Measurements from ENCODE around the gene PAGE5. TPM values are rescaled to one million over a fixed set of nuclear protein-coding genes. Genes with fewer than 3 reads are reported as not detected.

The PAGE5 gene
- total RNA-seq, 4 donors from 2014 or later, result not detected

DNA sequence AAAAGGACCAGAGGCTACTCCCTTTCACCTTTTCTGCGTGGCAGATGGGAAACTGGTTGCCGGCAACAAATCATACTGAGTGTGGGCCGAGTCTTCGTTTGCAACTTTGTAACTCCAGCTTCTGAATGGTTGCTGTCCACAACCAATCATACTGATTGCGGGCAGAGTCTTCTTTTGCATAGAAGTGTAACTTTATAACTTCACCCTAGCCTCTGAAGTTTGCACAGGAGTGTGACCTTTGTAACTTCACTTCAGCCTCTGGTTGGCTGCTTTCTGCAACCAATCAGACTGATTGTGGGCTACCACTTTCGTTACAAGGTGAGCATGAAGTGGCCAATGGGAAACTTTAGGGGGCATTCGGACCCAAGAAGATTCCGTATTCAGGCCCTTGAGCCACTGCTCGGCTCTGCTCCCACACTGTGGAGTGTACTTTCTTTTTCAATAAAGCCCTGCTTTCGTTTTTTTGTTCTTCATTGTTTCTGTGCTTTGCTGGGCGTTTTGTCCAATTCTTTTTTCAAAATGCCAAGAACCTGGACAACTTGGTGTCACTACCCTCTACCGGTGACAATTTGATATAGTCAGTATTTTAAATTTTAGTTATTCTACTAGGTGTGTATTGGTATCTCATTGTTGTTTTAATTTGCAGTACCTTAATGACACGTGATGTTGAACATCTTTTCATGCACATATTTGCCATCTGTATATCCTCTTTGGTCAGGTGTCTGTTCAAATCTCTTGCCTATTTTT is 9.0 kb upstream of the PAGE5 start:
- no peaks in the 10 kb centered on the region for H3K36me3 ChIP-seq
- H3K9me3 ChIP-seq, result no peaks in the 10 kb centered on the region
- 70% methylated on average over 13 of the region's 13 CpGs for WGBS

DNA sequence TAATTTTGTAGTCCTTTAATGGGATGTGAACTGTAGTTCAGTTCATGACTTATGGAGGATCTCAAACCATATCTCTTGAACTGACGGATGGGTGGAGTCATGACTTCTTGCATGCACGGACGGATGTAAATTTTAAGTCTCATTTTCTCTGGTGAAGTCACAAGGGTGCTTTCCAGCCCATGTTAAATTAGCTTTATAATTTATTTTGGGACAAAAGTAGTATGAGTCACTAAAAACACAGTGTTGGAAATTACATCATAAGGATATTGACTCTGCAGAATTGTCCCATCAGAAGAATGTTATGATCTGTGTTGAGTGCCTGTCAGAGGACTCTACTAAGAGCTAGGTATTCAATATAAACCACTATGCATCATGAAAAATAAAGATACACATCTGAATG is 6.8 kb upstream of the PAGE5 start:
- H3K36me3 ChIP-seq, result no peaks in the 10 kb centered on the region
- H3K27ac ChIP-seq, result no peak overlapping the region
- no peak for DNase-seq (ENCODE audit: low spot score in 2 of 2)
- TF ChIP-seq POLR2AphosphoS5 (IDR thresholded peaks at IDR 0.05) (no peak), POLR2A (IDR thresholded peaks at IDR 0.05) (no peak), EP300 (IDR thresholded peaks at IDR 0.05) (no peak)
- TF ChIP-seq, protein P1, sequence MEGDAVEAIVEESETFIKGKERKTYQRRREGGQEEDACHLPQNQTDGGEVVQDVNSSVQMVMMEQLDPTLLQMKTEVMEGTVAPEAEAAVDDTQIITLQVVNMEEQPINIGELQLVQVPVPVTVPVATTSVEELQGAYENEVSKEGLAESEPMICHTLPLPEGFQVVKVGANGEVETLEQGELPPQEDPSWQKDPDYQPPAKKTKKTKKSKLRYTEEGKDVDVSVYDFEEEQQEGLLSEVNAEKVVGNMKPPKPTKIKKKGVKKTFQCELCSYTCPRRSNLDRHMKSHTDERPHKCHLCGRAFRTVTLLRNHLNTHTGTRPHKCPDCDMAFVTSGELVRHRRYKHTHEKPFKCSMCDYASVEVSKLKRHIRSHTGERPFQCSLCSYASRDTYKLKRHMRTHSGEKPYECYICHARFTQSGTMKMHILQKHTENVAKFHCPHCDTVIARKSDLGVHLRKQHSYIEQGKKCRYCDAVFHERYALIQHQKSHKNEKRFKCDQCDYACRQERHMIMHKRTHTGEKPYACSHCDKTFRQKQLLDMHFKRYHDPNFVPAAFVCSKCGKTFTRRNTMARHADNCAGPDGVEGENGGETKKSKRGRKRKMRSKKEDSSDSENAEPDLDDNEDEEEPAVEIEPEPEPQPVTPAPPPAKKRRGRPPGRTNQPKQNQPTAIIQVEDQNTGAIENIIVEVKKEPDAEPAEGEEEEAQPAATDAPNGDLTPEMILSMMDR (IDR thresholded peaks at IDR 0.05), result no peak
- H3K27me3 ChIP-seq, result no peaks in the 10 kb centered on the region
- no peak overlapping the region for H3K4me3 ChIP-seq
- no peaks in the 10 kb centered on the region for H3K4me1 ChIP-seq
- 58% methylated on average over 3 of the region's 3 CpGs for WGBS
- H3K9me3 ChIP-seq, result no peaks in the 10 kb centered on the region

More for the DNA sequence above, 9.0 kb upstream of the PAGE5 start:
- TF ChIP-seq, protein P1 (IDR thresholded peaks at IDR 0.05), result no peak
- TF ChIP-seq POLR2AphosphoS5 (IDR thresholded peaks at IDR 0.05), result no peak
- TF ChIP-seq EP300 (IDR thresholded peaks at IDR 0.05), result no peak
- no peak for TF ChIP-seq POLR2A (IDR thresholded peaks at IDR 0.05)
- Histone ChIP-seq H3K4me1 (no peaks in the 10 kb centered on the region), H3K4me3 (no peak overlapping the region), H3K27me3 (no peaks in the 10 kb centered on the region), H3K27ac (no peak overlapping the region)
- DNase-seq (ENCODE audit: low spot score in 2 of 2), result no peak

DNA sequence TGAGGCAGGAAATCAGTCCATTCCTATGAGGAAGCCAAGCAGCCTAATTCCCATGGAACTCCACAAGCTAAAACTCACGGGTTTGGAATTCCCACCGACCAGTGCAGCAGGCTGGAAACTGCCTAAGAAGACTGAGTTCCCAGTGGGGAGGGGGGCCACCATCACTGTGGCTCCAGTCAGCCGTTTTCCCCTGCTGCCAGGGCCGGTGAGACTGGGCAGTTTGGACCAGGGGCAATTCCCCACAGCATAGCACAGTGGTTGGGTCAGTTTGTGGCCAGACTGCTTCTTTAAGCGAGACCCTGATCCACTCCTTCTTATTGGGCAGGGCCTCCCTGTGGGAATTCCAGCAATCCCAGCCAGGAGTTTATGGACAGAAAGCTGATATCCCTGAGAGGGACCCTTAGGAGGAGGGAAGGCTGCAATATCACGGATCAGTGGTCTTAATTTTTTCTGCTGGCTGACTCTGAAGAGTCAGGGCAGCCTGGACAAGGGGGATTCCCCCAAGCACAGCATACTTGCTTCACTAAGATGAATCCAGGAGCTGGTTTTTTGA is 20.7 kb downstream of the PAGE5 start:
- no peaks in the 10 kb centered on the region for H3K9me3 ChIP-seq
- H3K4me1 ChIP-seq, result no peaks in the 10 kb centered on the region
- H3K27ac ChIP-seq, result no peak overlapping the region
- no peaks in the 10 kb centered on the region for H3K27me3 ChIP-seq
- no peak overlapping the region for H3K4me3 ChIP-seq
- no peaks in the 10 kb centered on the region for H3K36me3 ChIP-seq
- WGBS, result 60% methylated on average over 5 of the region's 6 CpGs
- no peak for TF ChIP-seq POLR2A (IDR thresholded peaks at IDR 0.05)
- no peak for TF ChIP-seq POLR2AphosphoS5 (IDR thresholded peaks at IDR 0.05)
- TF ChIP-seq EP300 (IDR thresholded peaks at IDR 0.05), result no peak
- TF ChIP-seq, protein P1 (IDR thresholded peaks at IDR 0.05), result no peak
- DNase-seq (ENCODE audit: low spot score in 2 of 2), result no peak

DNA sequence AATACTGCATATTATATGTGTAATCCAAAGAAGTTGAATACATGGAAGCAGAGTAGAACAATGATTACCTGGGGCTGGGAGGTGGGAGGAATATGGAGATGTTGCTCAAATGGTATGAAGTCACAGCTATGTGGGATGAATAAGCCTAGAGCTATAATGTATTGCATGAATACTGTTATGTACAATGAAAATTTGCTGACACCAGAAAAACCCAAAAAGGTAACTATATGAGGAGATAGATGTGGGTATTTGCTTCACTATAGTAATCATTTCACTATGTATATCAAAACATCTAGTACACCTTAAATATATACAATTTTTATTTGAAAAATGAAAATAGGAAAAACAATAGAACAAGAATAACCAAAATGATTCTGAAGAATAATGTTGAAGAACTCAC is 33.4 kb downstream of the PAGE5 start:
- TF ChIP-seq, protein P1 (IDR thresholded peaks at IDR 0.05), result no peak
- H3K36me3 ChIP-seq, result no peaks in the 10 kb centered on the region

DNA sequence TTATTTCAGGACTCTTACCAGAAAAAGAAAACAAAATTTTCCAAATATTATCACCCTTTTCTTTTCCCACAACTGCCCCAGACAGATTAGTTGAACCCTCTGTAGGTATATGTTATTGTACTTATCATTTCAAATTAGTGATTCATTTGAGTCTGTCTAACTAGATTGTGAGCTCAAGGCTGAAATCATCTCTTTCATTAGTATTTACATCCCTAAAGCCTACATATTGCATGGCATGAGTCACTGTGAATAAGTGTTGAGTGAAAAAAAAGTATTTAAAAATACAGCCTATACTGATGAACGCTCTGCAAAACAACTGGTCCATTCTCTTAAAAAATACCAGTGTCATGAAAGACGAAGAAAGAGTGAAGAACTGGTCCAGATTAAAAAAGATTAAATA is 40.7 kb downstream of the PAGE5 start:
- 64% methylated on average over 2 of the region's 2 CpGs for WGBS
- H3K4me3 ChIP-seq, result no peak overlapping the region

More for the DNA sequence above, 33.4 kb downstream of the PAGE5 start:
- no peak overlapping the region for H3K27ac ChIP-seq
- H3K9me3 ChIP-seq, result no peaks in the 10 kb centered on the region
- H3K4me1 ChIP-seq, result no peaks in the 10 kb centered on the region
- no peak for DNase-seq (ENCODE audit: low spot score in 2 of 2)
- no peak overlapping the region for H3K4me3 ChIP-seq
- no peaks in the 10 kb centered on the region for H3K27me3 ChIP-seq

More for the DNA sequence above, 40.7 kb downstream of the PAGE5 start:
- no peaks in the 10 kb centered on the region for H3K4me1 ChIP-seq
- TF ChIP-seq POLR2AphosphoS5 (IDR thresholded peaks at IDR 0.05) (no peak), EP300 (IDR thresholded peaks at IDR 0.05) (no peak), POLR2A (IDR thresholded peaks at IDR 0.05) (no peak)
- TF ChIP-seq, protein P1 (IDR thresholded peaks at IDR 0.05), result no peak
- no peak for DNase-seq (ENCODE audit: low spot score in 2 of 2)
- no peaks in the 10 kb centered on the region for H3K36me3 ChIP-seq
- H3K27me3 ChIP-seq, result no peaks in the 10 kb centered on the region
- H3K27ac ChIP-seq, result no peak overlapping the region
- no peaks in the 10 kb centered on the region for H3K9me3 ChIP-seq

All from suprapubic skin (tissue), 4 donors.